ENCODE measurements around the gene DR1. TPM values are rescaled to one million over a fixed set of nuclear protein-coding genes. Genes with fewer than 3 reads are reported as not detected.

The DR1 gene
- total and polyA plus RNA-seq, 10 of the 15 experiments (the other 5 are each of a cell fraction or from before 2014, with no cell fraction given): 7.4 to 56.1 (median 35.4) TPM

- ChIA-PET SMC1A (ENCODE audit: uncharacterized antibody, unreplicated experiment) (interaction anchor here (0.9 to 1.8 kb wide), 5 partner anchors 42 to 468 kb away, joined by 3 to 6 read pairs (median 4); partner anchors contain the start of gene MTF2), POLR2A (interaction anchor here (1.4 to 1.8 kb wide), 2 partner anchors 10 to 267 kb away, joined by 5 read pairs; partner anchors contain the start of gene MTF2), CTCF (interaction anchor here (0.7 to 1.8 kb wide), 3 partner anchors 72 to 488 kb away, joined by 3 to 4 read pairs (median 3); no protein-coding TSS in a partner anchor), RAD21 (ENCODE audit: unreplicated experiment) (interaction anchor here (1.1 to 1.4 kb wide), 3 partner anchors 42 to 268 kb away, joined by 3 to 4 read pairs (median 3); partner anchors contain the start of gene MTF2)
- intact Hi-C loops (cut with micrococcal nuclease; ENCODE audit: unreplicated experiment): loop anchor here (5.0 to 10.0 kb wide), 4 partner anchors 164 to 512 kb away; partner anchors contain the start of genes CCDC18, RPL5 and TMED5
- no peaks in the 10 kb centered on the region for H4K20me1 ChIP-seq (ENCODE audit: control insufficient read depth, insufficient read depth)
- H3K27ac ChIP-seq (ENCODE audit: control insufficient read depth, insufficient read depth): peak overlapping the region; percentile 99
- H3K4me1 ChIP-seq (ENCODE audit: control insufficient read depth, insufficient read depth, low read length): peaks cover 4% of the 10 kb centered on the region; the same call in 1 of the 2 replicates
- peaks cover 74% of the 10 kb centered on the region for H3K79me2 ChIP-seq (ENCODE audit: control insufficient read depth, insufficient read depth, low read length)
- no TSS peak for BruUV-seq (replicated peaks)
- H2AFZ ChIP-seq (ENCODE audit: control insufficient read depth, low read depth, low read length): peak overlapping the region; percentile 96
- in situ Hi-C loops (cut with MboI): no loop called here
- FAIRE-seq (no peak), ATAC-seq (peak; percentile 37), DNase-seq (ENCODE audit: low read depth, low spot score) (no peak)
- peak overlapping the region; percentile 100 for H3K9ac ChIP-seq (ENCODE audit: control insufficient read depth, insufficient read depth, low read length)
- H3K27me3 ChIP-seq (replicated peaks in 1 of 2; ENCODE audit: control insufficient read depth in 2 of 2, insufficient read depth in 2 of 2, low read length in 1 of 2): no peaks in the 10 kb centered on the region
- H3K4me3 ChIP-seq: peak overlapping the region; percentile 95
- no peaks in the 10 kb centered on the region; a peak in 1 of 4 replicates for H3K36me3 ChIP-seq (ENCODE audit: control insufficient read depth in 2 of 2, insufficient read depth in 2 of 2, low read length in 1 of 2)
- under 1% methylated on average over 21 of the region's 22 CpGs for WGBS (ENCODE audit: insufficient coverage, insufficient replicate concordance, low lambda C conversion rate, missing lambda C conversion rate)
- peak overlapping the region; percentile 17 for H3K4me2 ChIP-seq (ENCODE audit: control insufficient read depth, insufficient read depth)
- no peaks in the 10 kb centered on the region for H3K9me3 ChIP-seq (replicated peaks; ENCODE audit: control insufficient read depth, insufficient read depth, low read length)
- TF ChIP-seq YBX1 (IDR thresholded peaks at IDR 0.05): no peak
- TF ChIP-seq MXI1 (IDR thresholded peaks at IDR 0.05; ENCODE audit: low read depth, low read length): no peak
- no peak; the same call in 1 of the 2 replicates for TF ChIP-seq TAF1 (IDR thresholded peaks at IDR 0.05; ENCODE audit: borderline replicate concordance, low read depth, low read length)
- 0 out of 2 replicates have a peak, but pooled peaks have one; percentile 7 for TF ChIP-seq GABPA (IDR thresholded peaks at IDR 0.05; ENCODE audit: low read depth)
- TF ChIP-seq MLLT1 (IDR thresholded peaks at IDR 0.05): 0 out of 2 replicates have a peak, but pooled peaks have one; percentile 17
- TF ChIP-seq PAX8 (IDR thresholded peaks at IDR 0.05): peak; percentile 72; the same call in 1 of the 2 replicates
- TF ChIP-seq RBBP5 (conservative IDR thresholded peaks at IDR 0.05): no peak
- 0 out of 2 replicates have a peak, but pooled peaks have one; percentile 27 for TF ChIP-seq TCF7 (IDR thresholded peaks at IDR 0.05; ENCODE audit: borderline replicate concordance)
- 0 out of 2 replicates have a peak, but pooled peaks have one; percentile 1 for TF ChIP-seq BACH1 (IDR thresholded peaks at IDR 0.05; ENCODE audit: borderline replicate concordance)
- TF ChIP-seq E2F4 (IDR thresholded peaks at IDR 0.05; ENCODE audit: low read depth, low read length): peak; percentile 51; the same call in 1 of the 2 replicates
- no peak for TF ChIP-seq EED (IDR thresholded peaks at IDR 0.05; ENCODE audit: low read depth)
- TF ChIP-seq BCL3 (IDR thresholded peaks at IDR 0.05; ENCODE audit: borderline replicate concordance, insufficient read depth, low read depth, low read length, poor library complexity, severe bottlenecking): no peak
- TF ChIP-seq ZNF24 (IDR thresholded peaks at IDR 0.05): no peak
- no peak for TF ChIP-seq IKZF1 (conservative IDR thresholded peaks at IDR 0.05)
- no peak for TF ChIP-seq SP1 (IDR thresholded peaks at IDR 0.05; ENCODE audit: low read depth, low read length)
- TF ChIP-seq RCOR1 (conservative IDR thresholded peaks at IDR 0.05; ENCODE audit: low read depth, low read length): no peak
- no peak for TF ChIP-seq ZBTB33 (IDR thresholded peaks at IDR 0.05)
- TF ChIP-seq ZZZ3 (IDR thresholded peaks at IDR 0.05; ENCODE audit: control insufficient read depth, insufficient read length, low read depth): no peak
- no peak for TF ChIP-seq PAX5 (IDR thresholded peaks at IDR 0.05; ENCODE audit: borderline replicate concordance, low read depth, low read length)
Observed at GRCh38 chr1:93346421-93346993, 800 bp downstream of the DR1 start.

Data from GM12878 (cell line).